Activated CD4-positive, alpha-beta T cell treated with anti-CD3 and anti-CD28 coated beads, Interleukin-2, amount 50 U/mL, for 4 hours (primary cell): ENCODE results near the gene SYTL2.
"Not testable (repeated sequence)": the region's sequence is repeated elsewhere in the genome, so short reads cannot be mapped to it uniquely, and the experiment has no call there.

Experiments
- DNase-seq, 2 experiments: peaks; one replicate each; pipeline ENCODE4 v3.0.0-alpha.2; 2020

Gene SYTL2

GRCh38 chr11:85679576-85679975, 131.4 kb downstream of the SYTL2 start:
- no peak for DNase-seq

- DNase-seq, result no peak
These were observed 137.5 kb downstream of the SYTL2 start for GRCh38 chr11:85673393-85673792.

- DNase-seq, result no peak
These were observed 138.6 kb downstream of the SYTL2 start for GRCh38 chr11:85672105-85672902.

- not testable (repeated sequence) for DNase-seq
These were observed 139.8 kb downstream of the SYTL2 start for GRCh38 chr11:85670949-85671663.

- DNase-seq, result no peak
These were observed 142.8 kb downstream of the SYTL2 start for GRCh38 chr11:85668157-85668556.

GRCh38 chr11:85666687-85667086, 144.3 kb downstream of the SYTL2 start:
- no peak for DNase-seq

GRCh38 chr11:85665733-85666132, 145.2 kb downstream of the SYTL2 start:
- no peak for DNase-seq

GRCh38 chr11:85664615-85665481, 146.1 kb downstream of the SYTL2 start, which contains the start of gene CREBZF:
Gene CREBZF, minus strand, starts transcription at chr11:85665129. Its CDS starts 254 bp downstream, at chr11:85664875.
- DNase-seq, result peak; percentile 88 to 90

- peak; percentile 88 to 89 for DNase-seq
These were observed 147.0 kb downstream of the SYTL2 start for GRCh38 chr11:85663753-85664614.

GRCh38 chr11:85663080-85663752, 147.7 kb downstream of the SYTL2 start:
- DNase-seq, result no peak

- DNase-seq, result no peak
These were observed 148.8 kb downstream of the SYTL2 start for GRCh38 chr11:85661972-85662664.

GRCh38 chr11:85658180-85658579, 152.8 kb downstream of the SYTL2 start:
- no peak for DNase-seq

- no peak for DNase-seq
These were observed 154.2 kb downstream of the SYTL2 start for GRCh38 chr11:85656777-85657176.

GRCh38 chr11:85654343-85654742, 156.6 kb downstream of the SYTL2 start:
- not testable (repeated sequence) for DNase-seq

- no peak for DNase-seq
These were observed 158.0 kb downstream of the SYTL2 start for GRCh38 chr11:85652786-85653447.

GRCh38 chr11:85651118-85651517, 159.8 kb downstream of the SYTL2 start:
- no peak for DNase-seq

GRCh38 chr11:85647604-85648299, 163.2 kb downstream of the SYTL2 start, which contains the start of gene TMEM126A:
Gene TMEM126A, plus strand, starts transcription at chr11:85647967. Its CDS starts 2,289 bp downstream, at chr11:85650256.
- DNase-seq, result peak; percentile 90 to 91

- no peak for DNase-seq
These were observed 163.9 kb downstream of the SYTL2 start for GRCh38 chr11:85647078-85647477.
